Neural progenitor cell (in vitro differentiated cells): Measurements from ENCODE around the gene COX17. TPM values are rescaled to one million over a fixed set of nuclear protein-coding genes. Genes with fewer than 3 reads are reported as not detected.

ENCODE experiments used
- DNase-seq: peaks from one replicate; pipeline ENCODE4 v3.0.0-alpha.2; 2016; ENCODE audit warnings: low spot score
- H2AFZ ChIP-seq: fragments of 200-600 bp; sonication (generic); replicated peaks from 2 replicates; pipeline ENCODE4 v1.6.1; 2016; ENCODE audit warnings: antibody characterized with exemption
- H3F3A ChIP-seq: fragments of 200-600 bp; sonication (generic); 2 replicates; pipeline ENCODE4 v1.6.1; 2016; ENCODE audit warnings: antibody characterized with exemption, low read depth
- H3K27ac ChIP-seq: fragments of 200-600 bp; sonication (generic); 2 replicates; pipeline ENCODE4 v1.5.1; 2016; ENCODE audit warnings: mild to moderate bottlenecking
- H3K27me3 ChIP-seq: fragments of 200-600 bp; sonication (generic); 2 replicates; pipeline ENCODE4 v1.6.1; 2016; ENCODE audit warnings: mild to moderate bottlenecking, moderate library complexity
- H3K36me3 ChIP-seq: fragments of 200-600 bp; sonication (generic); 2 replicates; pipeline ENCODE4 v1.5.1; 2016
- H3K4me1 ChIP-seq: fragments of 200-600 bp; sonication (generic); 2 replicates; pipeline ENCODE4 v1.6.1; 2016; ENCODE audit warnings: mixed run types
- H3K4me2 ChIP-seq: fragments of 200-600 bp; sonication (generic); 2 replicates; pipeline ENCODE4 v1.6.1; 2016
- H3K4me3 ChIP-seq: fragments of 200-600 bp; sonication (generic); 2 replicates; pipeline ENCODE4 v1.5.1; 2016
- H3K79me2 ChIP-seq: fragments of 200-600 bp; sonication (generic); 2 replicates; pipeline ENCODE4 v1.6.1; 2016; ENCODE audit warnings: low read depth
- H3K9ac ChIP-seq: fragments of 200-600 bp; sonication (generic); 2 replicates; pipeline ENCODE4 v1.6.1; 2016
- H3K9me3 ChIP-seq: fragments of 200-600 bp; sonication (generic); 2 replicates; pipeline ENCODE4 v1.5.1; 2016; ENCODE audit warnings: low read depth
- H4K20me1 ChIP-seq: fragments of 200-600 bp; sonication (generic); 2 replicates; pipeline ENCODE4 v1.6.1; 2016; ENCODE audit warnings: low read depth
- H3K27ac Mint-ChIP-seq: 3 replicates; pipeline ENCODE4 v1.8.0; 2021; ENCODE audit warnings: mixed read lengths
- H3K27me3 Mint-ChIP-seq: 2 replicates; pipeline ENCODE4 v1.8.0; 2022; ENCODE audit warnings: low read depth, mild to moderate bottlenecking, inconsistent platforms, moderate library complexity, mixed read lengths; ENCODE audit not compliant: insufficient read depth
- H3K36me3 Mint-ChIP-seq: 3 replicates; pipeline ENCODE4 v1.8.0; 2021; ENCODE audit warnings: mixed read lengths
- H3K4me1 Mint-ChIP-seq: 3 replicates; pipeline ENCODE4 v1.8.0; 2021; ENCODE audit warnings: mixed read lengths
- H3K4me3 Mint-ChIP-seq: 3 replicates; pipeline ENCODE4 v1.8.0; 2021; ENCODE audit warnings: mild to moderate bottlenecking, moderate library complexity, mixed read lengths
- H3K9me3 Mint-ChIP-seq: 3 replicates; pipeline ENCODE4 v1.8.0; 2020; ENCODE audit warnings: mixed read lengths
- CTCF ChIP-seq: fragments of 200-600 bp; sonication (generic); IDR thresholded peaks from 2 replicates; pipeline ENCODE4 v1.5.1; 2017; ENCODE audit warnings: antibody characterized with exemption, mild to moderate bottlenecking
- EZH2 ChIP-seq: fragments of 200-600 bp; sonication (generic); IDR thresholded peaks from 2 replicates; pipeline ENCODE4 v1.6.1; 2017; ENCODE audit warnings: antibody characterized with exemption, mild to moderate bottlenecking, moderate library complexity
- EZH2phosphoT487 ChIP-seq: fragments of 200-600 bp; sonication (generic); IDR thresholded peaks from 2 replicates; pipeline ENCODE4 v1.6.1; 2017; ENCODE audit warnings: antibody characterized with exemption
- total RNA-seq: library from RNA; depleted of rRNA; stranded (reverse); fragments of >200 nt; gene quantifications from 2 replicates; pipeline ENCODE4 v1.2.3, GENCODE V29; 2015; ENCODE audit warnings: low replicate concordance

COX17 gene
- total RNA-seq, 1 donor from 2014 or later, result 20.9 TPM

GRCh38 chr3:119664370-119664769, 12.8 kb downstream of the COX17 start:
- H3K27me3 Mint-ChIP-seq, result no peaks in the 10 kb centered on the region
- Histone ChIP-seq H3K9ac (no peak overlapping the region), H3K4me2 (no peak overlapping the region)

GRCh38 chr3:119663885-119664284, 13.3 kb downstream of the COX17 start:
- no peak overlapping the region for H2AFZ ChIP-seq
- Mint-ChIP-seq H3K27me3 (no peaks in the 10 kb centered on the region), H3K4me1 (no peaks in the 10 kb centered on the region), H3K36me3 (peaks cover 5% of the 10 kb centered on the region), H3K27ac (no peak overlapping the region), H3K9me3 (no peaks in the 10 kb centered on the region), H3K4me3 (no peak overlapping the region)
- no peak for DNase-seq
- H3K79me2 ChIP-seq, result no peaks in the 10 kb centered on the region
- H3K4me1 ChIP-seq, result no peaks in the 10 kb centered on the region
- H3K9me3 ChIP-seq, result no peaks in the 10 kb centered on the region
- no peaks in the 10 kb centered on the region for H3F3A ChIP-seq
- H3K9ac ChIP-seq, result no peak overlapping the region
- no peaks in the 10 kb centered on the region for H3K27me3 ChIP-seq
- no peak overlapping the region for H3K27ac ChIP-seq
- no peaks in the 10 kb centered on the region for H4K20me1 ChIP-seq
- H3K36me3 ChIP-seq, result no peaks in the 10 kb centered on the region
- H3K4me3 ChIP-seq, result no peak overlapping the region
- TF ChIP-seq CTCF, result no peak
- TF ChIP-seq EZH2, result no peak
- no peak for TF ChIP-seq EZH2phosphoT487
- no peak overlapping the region for H3K4me2 ChIP-seq

More at GRCh38 chr3:119664370-119664769, 12.8 kb downstream of the COX17 start:
- peaks cover 5% of the 10 kb centered on the region for H3K36me3 Mint-ChIP-seq
- no peaks in the 10 kb centered on the region for H3K79me2 ChIP-seq
- H3K9me3 Mint-ChIP-seq, result no peaks in the 10 kb centered on the region
- H3K36me3 ChIP-seq, result peaks cover under 1% of the 10 kb centered on the region
- H3K9me3 ChIP-seq, result no peaks in the 10 kb centered on the region
- no peaks in the 10 kb centered on the region for H3K27me3 ChIP-seq
- H3K4me3 Mint-ChIP-seq, result no peak overlapping the region
- no peaks in the 10 kb centered on the region for H3K4me1 Mint-ChIP-seq
- no peak overlapping the region for H3K4me3 ChIP-seq
- no peak overlapping the region for H3K27ac ChIP-seq
- TF ChIP-seq CTCF (no peak), EZH2 (no peak)
- H3F3A ChIP-seq, result no peaks in the 10 kb centered on the region
- H4K20me1 ChIP-seq, result no peaks in the 10 kb centered on the region
- peak overlapping the region; percentile 8 for H3K27ac Mint-ChIP-seq
- no peak overlapping the region for H2AFZ ChIP-seq
- DNase-seq, result no peak
- H3K4me1 ChIP-seq, result no peaks in the 10 kb centered on the region

- Mint-ChIP-seq H3K36me3 (peaks cover 4% of the 10 kb centered on the region), H3K9me3 (no peaks in the 10 kb centered on the region), H3K4me3 (no peak overlapping the region), H3K4me1 (no peaks in the 10 kb centered on the region), H3K27ac (no peak overlapping the region), H3K27me3 (no peaks in the 10 kb centered on the region)
- H3K36me3 ChIP-seq, result no peaks in the 10 kb centered on the region
- no peak overlapping the region for H3K9ac ChIP-seq
- H3K4me2 ChIP-seq, result no peak overlapping the region
- no peaks in the 10 kb centered on the region for H3K79me2 ChIP-seq
- TF ChIP-seq EZH2 (no peak), EZH2phosphoT487 (no peak), CTCF (no peak)
- no peak overlapping the region for H3K4me3 ChIP-seq
- no peaks in the 10 kb centered on the region for H3K9me3 ChIP-seq
- no peak overlapping the region for H2AFZ ChIP-seq
- H3K27ac ChIP-seq, result no peak overlapping the region
- no peak for DNase-seq
- no peaks in the 10 kb centered on the region for H4K20me1 ChIP-seq
- H3F3A ChIP-seq, result no peaks in the 10 kb centered on the region
- no peaks in the 10 kb centered on the region for H3K27me3 ChIP-seq
- H3K4me1 ChIP-seq, result no peaks in the 10 kb centered on the region
These were observed 14.4 kb downstream of the COX17 start for GRCh38 chr3:119662604-119663373.
